GM10248 (cell line): ENCODE results near the gene OBSCN.

ENCODE experiments used
- CTCF ChIA-PET: fragments of 300-600 bp; sonication (Branson Sonifier 250); formaldehyde crosslinking; extraction: SDS; loops from one replicate; lab custom pipeline; 2021; ENCODE audit warnings: antibody characterized with exemption; lab: Yijun Ruan, JAX
- POLR2A ChIA-PET: fragments of 350-650 bp; sonication (Branson Sonifier 250); formaldehyde crosslinking; extraction: SDS; loops from one replicate; lab custom pipeline; 2020; ENCODE audit warnings: antibody characterized with exemption; lab: Yijun Ruan, JAX
- DNase-seq: peaks from one replicate; pipeline ENCODE4 v3.0.0; 2012; ENCODE audit errors: extremely low spot score
- TF ChIP-seq, protein P1 (sequence below): IDR thresholded peaks from 2 replicates; pipeline ENCODE4 v1.5.1; 2012; ENCODE audit warnings: mild to moderate bottlenecking, low read depth; ENCODE audit errors: extremely low read depth, missing control alignments, control extremely low read depth

Gene OBSCN

GRCh38 chr1:228333739-228334115 is 125.9 kb downstream of the OBSCN start:
- TF ChIP-seq, protein P1, sequence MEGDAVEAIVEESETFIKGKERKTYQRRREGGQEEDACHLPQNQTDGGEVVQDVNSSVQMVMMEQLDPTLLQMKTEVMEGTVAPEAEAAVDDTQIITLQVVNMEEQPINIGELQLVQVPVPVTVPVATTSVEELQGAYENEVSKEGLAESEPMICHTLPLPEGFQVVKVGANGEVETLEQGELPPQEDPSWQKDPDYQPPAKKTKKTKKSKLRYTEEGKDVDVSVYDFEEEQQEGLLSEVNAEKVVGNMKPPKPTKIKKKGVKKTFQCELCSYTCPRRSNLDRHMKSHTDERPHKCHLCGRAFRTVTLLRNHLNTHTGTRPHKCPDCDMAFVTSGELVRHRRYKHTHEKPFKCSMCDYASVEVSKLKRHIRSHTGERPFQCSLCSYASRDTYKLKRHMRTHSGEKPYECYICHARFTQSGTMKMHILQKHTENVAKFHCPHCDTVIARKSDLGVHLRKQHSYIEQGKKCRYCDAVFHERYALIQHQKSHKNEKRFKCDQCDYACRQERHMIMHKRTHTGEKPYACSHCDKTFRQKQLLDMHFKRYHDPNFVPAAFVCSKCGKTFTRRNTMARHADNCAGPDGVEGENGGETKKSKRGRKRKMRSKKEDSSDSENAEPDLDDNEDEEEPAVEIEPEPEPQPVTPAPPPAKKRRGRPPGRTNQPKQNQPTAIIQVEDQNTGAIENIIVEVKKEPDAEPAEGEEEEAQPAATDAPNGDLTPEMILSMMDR, result no peak
- POLR2A ChIA-PET, result no interaction called here

DNA sequence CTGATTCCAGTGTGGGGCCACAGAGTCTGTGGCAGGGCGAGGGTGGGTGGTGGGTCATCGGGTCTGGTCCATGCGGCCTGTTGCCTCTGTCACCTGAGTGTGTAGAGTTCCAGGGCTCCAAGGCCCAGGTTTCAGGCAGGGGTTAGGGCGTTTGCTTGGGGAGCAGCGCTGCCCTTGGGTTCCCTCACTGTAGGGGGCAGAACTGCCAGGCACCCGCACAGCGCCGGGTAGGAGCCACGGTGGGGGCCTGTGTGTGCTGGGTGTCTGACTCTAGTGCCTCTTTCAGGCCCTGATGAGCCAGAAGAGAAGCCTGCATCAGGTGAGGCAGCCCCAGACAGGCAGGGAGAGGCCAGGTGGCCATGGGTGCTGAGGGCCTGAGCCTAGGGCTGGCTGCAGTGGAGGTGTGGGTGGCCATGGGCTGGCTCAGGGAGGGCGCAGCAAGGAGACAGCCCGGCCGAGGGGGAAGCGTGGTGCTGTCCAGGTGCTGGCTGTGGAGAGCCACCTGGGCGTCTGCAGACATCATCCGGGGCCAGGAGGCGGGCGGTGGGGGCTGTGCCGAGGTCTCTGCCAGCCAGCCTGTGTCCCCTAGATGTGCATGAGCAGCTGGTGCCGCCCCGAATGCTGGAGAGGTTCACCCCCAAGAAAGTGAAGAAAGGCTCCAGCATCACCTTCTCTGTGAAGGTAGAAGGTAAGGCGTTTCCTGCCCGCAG is 126.5 kb downstream of the OBSCN start:
- CTCF ChIA-PET, result no interaction called here
- POLR2A ChIA-PET, result no interaction called here

More at GRCh38 chr1:228333739-228334115, 125.9 kb downstream of the OBSCN start:
- DNase-seq, result no peak
- CTCF ChIA-PET, result no interaction called here

DNA sequence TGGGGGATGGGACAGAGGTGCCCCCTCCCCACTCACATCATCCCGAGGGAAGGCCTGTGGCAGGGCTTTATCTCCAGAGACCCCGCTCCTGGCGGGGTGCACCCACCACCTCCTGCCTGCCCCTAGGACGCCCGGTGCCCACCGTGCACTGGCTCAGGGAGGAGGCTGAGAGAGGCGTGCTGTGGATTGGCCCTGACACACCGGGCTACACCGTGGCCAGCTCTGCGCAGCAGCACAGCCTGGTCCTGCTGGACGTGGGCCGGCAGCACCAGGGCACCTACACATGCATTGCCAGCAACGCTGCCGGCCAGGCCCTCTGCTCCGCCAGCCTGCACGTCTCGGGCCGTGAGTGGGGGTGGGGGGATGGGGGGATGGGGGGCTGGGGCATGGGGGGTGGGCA is 127.1 kb downstream of the OBSCN start:
- DNase-seq, result no peak
- CTCF ChIA-PET, result no interaction called here
- POLR2A ChIA-PET, result no interaction called here
- TF ChIP-seq, protein P1, result no peak

More for the DNA sequence above, 126.5 kb downstream of the OBSCN start:
- no peak for DNase-seq
- TF ChIP-seq, protein P1, result no peak

DNA sequence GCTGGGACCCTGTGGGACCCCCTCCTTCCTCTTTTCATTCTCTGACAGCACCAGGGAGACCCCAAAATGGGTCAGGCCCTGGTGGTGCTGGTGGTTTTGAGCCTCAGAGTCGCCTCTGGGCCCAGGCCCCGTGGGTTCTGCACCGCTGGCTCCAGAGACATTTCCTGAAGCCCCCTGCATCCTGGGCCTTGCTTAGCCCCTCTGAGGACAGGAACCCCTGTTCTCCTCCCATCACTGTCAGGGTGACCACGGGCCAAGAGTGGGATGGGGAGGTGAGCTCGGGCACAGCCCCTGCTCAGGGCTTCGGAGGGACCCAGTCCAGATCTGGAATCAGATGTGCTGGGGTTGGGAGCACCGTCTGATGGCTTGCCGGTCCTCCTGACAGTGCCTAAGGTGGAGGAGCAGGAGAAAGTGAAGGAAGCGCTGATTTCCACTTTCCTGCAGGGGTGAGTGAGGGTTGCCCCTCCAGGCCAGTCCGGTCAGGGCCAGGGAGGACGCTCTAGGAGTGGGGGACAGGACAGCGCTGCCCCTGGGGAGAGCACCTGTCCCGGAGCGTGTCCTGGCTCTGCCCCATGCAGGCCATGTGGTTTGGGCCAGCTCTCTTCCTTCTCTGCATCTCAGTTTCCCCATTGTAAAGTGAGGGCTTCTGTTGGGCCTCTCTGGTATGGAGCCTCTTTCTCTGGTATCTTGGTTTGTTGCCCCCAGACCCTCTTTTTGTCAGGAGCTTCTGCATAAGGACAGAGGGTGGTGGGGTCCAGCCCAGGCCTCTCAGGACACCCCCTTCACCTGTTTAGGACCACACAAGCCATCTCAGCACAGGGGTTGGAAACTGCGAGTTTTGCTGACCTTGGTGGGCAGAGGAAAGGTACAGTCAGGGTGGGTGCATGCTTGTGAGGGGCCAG is 127.8 kb downstream of the OBSCN start:
- TF ChIP-seq, protein P1, result no peak
- CTCF ChIA-PET, result no interaction called here
- POLR2A ChIA-PET, result no interaction called here

GRCh38 chr1:228336308-228337030 is 128.6 kb downstream of the OBSCN start:
- POLR2A ChIA-PET, result no interaction called here
- TF ChIP-seq, protein P1, result no peak
- CTCF ChIA-PET, result no interaction called here
- no peak for DNase-seq

More for the DNA sequence above, 127.8 kb downstream of the OBSCN start:
- DNase-seq, result no peak

GRCh38 chr1:228337031-228337564 is 129.3 kb downstream of the OBSCN start:
- DNase-seq, result no peak
- ChIA-PET CTCF (no interaction called here), POLR2A (no interaction called here)
- TF ChIP-seq, protein P1, result no peak
